NCI-H1436 (cell line): ENCODE results near the gene FUT7.
A peak's percentile ranks its signal among the peaks of the same experiment; 100 is the strongest.

Experiments
- DNase-seq: peaks from one replicate; lab custom pipeline; 2025; lab: John Stamatoyannopoulos, UW

Gene FUT7

GRCh38 chr9:137031904-137032640 is at the start of gene FUT7:
FUT7 (minus strand) TSS chr9:137032088; CDS start chr9:137031991, 97 bp downstream.
- peak; percentile 56 for DNase-seq

GRCh38 chr9:137080260-137081122 is 48.6 kb upstream of the FUT7 start:
- no peak for DNase-seq

GRCh38 chr9:137079401-137079787 is 47.5 kb upstream of the FUT7 start:
- DNase-seq = no peak

- DNase-seq = no peak
Measured at GRCh38 chr9:137078701-137079400, 47.0 kb upstream of the FUT7 start.

GRCh38 chr9:137077758-137078693 is 46.1 kb upstream of the FUT7 start:
- DNase-seq = no peak

- DNase-seq = no peak
Measured at GRCh38 chr9:137077010-137077747, 45.3 kb upstream of the FUT7 start, which contains the start of gene UAP1L1. UAP1L1 (plus strand) TSS chr9:137077517; CDS start chr9:137077533, 16 bp downstream.

- no peak for DNase-seq
Measured at GRCh38 chr9:137076636-137077009, 44.7 kb upstream of the FUT7 start.

GRCh38 chr9:137075275-137075775 is 43.4 kb upstream of the FUT7 start:
- no peak for DNase-seq

- DNase-seq = no peak
Measured at GRCh38 chr9:137074657-137075274, 42.9 kb upstream of the FUT7 start.

GRCh38 chr9:137073992-137074399 is 42.1 kb upstream of the FUT7 start:
- DNase-seq = no peak

- DNase-seq = no peak
Measured at GRCh38 chr9:137071282-137071681, 39.4 kb upstream of the FUT7 start.

GRCh38 chr9:137070906-137071275 is 39.0 kb upstream of the FUT7 start:
- peak; percentile 59 for DNase-seq

- DNase-seq = peak; percentile 91
Measured at GRCh38 chr9:137070201-137070905, 38.5 kb upstream of the FUT7 start, which contains the start of gene SAPCD2. SAPCD2 (minus strand) TSS chr9:137070557; CDS start chr9:137070460, 97 bp downstream.

- DNase-seq = no peak
Measured at GRCh38 chr9:137069508-137070091, 37.7 kb upstream of the FUT7 start.

GRCh38 chr9:137068539-137069507 is 36.9 kb upstream of the FUT7 start:
- DNase-seq = no peak

GRCh38 chr9:137067860-137068538 is 36.1 kb upstream of the FUT7 start:
- DNase-seq = peak; percentile 76
